ENCODE data around the gene SKI.

The SKI gene

DNA sequence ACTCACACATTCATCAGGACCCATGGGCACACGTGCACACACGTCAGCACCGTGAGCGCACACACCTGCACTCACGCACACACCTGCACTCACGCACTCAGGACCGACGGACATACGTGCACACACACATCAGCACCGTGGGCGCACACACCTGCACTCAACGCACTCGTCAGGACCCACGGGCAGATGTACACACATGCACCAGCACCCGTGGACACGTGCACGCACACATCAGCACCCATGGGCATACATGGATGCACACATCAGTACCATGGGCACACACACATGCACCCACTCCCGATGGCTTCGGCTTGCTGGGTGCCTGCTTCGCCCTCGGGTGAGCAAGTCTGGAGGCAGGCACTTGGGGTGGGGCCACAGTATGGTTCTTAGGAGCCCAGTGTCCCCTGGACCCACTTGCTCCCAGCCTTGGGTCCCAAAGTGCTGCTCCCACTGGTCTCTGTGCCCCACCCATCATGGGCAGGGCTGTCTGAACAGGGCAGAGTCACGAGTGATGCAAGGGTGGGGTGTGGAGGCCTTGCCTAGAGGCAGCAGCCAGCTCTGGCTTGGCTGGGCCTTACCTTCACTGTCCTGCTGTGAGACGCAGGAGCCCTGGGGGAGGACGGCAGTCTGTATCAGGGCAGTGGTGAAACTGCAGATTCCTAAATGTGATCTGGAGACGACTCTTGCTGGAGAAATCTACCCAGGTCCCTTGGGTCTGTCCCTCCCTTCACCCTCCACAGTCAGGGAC is 49.8 kb downstream of the SKI start:
- in situ Hi-C loops (cut with HindIII; ENCODE audit: low pct_ligation_motif_present, low pct_unique_long_range_greater_than_20kb, low sequenced_read_pairs), result no loop called here
- no peak for DNase-seq

GRCh38 chr1:2278591-2279209 is 50.6 kb downstream of the SKI start:
- in situ Hi-C loops (cut with HindIII; ENCODE audit: low pct_ligation_motif_present, low pct_unique_long_range_greater_than_20kb, low sequenced_read_pairs), result no loop called here

DNA sequence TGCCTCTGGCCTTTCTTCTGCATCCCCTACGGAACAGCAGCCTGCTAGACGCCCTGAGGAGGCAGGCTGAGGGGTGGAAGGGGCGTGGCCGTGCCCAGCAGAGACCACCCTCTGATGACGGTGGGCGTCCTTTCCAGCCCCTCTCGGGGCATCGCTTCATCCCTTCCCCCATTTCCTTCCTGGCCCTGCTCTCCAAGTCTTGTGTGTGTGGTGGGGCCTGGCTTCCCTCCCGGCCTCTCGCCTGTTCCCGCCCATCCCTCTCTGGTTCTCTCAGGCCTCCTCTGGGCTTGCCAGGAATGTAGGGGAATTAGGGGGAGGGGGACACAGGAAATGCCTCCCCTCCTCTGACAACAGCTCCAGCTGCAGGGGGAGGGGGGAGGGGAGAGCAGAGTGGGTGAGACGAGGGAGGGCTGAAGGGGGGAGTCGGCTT is 51.1 kb downstream of the SKI start:
- in situ Hi-C loops (cut with HindIII; ENCODE audit: low pct_ligation_motif_present, low pct_unique_long_range_greater_than_20kb, low sequenced_read_pairs), result no loop called here
- no peak for DNase-seq

More at GRCh38 chr1:2278591-2279209, 50.6 kb downstream of the SKI start:
- DNase-seq, result no peak

DNA sequence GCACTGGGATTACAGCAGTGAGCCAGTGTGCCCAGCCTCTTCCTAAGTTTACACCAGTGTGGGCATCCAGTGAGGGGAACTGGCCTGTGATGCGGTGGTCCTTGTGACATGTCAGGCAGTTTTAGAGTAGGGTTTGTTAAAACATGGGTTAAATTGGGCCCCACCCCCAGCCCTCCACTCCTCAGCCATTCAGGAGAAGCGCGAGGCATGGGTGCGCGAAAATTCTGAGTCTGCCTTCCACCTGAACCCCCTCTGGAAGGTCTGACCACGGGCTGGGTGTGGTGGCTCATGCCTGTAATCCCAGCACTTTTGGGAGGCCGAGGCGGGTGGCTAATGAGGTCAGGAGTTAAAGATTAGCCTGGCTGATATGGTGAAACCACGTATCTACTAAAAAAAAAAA is 51.7 kb downstream of the SKI start:
- in situ Hi-C loops (cut with HindIII; ENCODE audit: low pct_ligation_motif_present, low pct_unique_long_range_greater_than_20kb, low sequenced_read_pairs), result no loop called here
- DNase-seq, result no peak

GRCh38 chr1:2282556-2283270 is 54.6 kb downstream of the SKI start:
- in situ Hi-C loops (cut with HindIII; ENCODE audit: low pct_ligation_motif_present, low pct_unique_long_range_greater_than_20kb, low sequenced_read_pairs), result no loop called here
- no peak for DNase-seq

- in situ Hi-C loops (cut with HindIII; ENCODE audit: low pct_ligation_motif_present, low pct_unique_long_range_greater_than_20kb, low sequenced_read_pairs), result no loop called here
- DNase-seq, result no peak
Measured at GRCh38 chr1:2283371-2283990, 55.4 kb downstream of the SKI start.

DNA sequence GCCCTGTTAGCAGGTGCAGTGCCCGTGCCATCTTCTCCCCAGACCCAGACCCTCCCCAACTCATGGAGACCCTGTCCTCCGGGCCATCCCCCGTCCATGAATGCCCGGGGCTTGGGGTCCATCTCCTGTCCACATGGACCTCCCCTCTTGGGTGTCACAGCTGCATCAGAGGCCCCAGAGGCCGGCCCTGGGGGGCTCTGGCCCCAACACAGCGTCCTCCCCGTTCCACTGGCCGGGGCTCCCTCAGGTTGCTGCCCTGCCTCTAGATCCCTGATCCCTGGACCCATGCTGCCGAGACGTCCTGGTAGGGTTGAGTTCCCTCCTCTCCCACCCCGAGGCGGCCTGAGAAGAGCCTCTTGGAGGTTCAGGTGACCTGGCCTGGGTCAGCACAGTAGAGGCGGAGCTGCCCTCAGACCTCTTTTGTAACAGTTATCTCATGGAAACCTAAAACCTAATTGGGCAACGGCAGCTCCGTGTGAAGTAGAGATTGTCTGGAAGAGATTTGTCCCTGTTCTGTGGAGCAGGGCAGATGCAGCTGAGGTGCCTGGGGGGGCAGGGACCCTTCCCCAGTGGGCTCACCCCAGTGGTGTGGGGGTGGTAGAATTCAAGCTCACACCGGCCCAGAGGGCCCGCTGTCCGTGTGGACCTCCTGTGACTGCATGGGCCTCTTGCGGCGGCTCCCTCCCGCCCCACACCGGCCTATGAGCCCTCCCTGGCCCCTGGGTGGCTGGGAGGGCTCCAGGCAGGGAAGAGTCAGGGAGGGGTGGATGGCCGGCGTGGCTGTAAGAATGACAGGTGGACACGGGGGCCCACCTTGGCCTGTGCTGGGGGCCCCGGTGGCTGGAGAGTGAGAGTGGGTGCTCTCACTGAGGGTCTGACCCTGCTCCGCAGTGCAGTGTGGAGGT is 56.1 kb downstream of the SKI start:
- no peak for DNase-seq
- in situ Hi-C loops (cut with HindIII; ENCODE audit: low pct_ligation_motif_present, low pct_unique_long_range_greater_than_20kb, low sequenced_read_pairs), result no loop called here

DNA sequence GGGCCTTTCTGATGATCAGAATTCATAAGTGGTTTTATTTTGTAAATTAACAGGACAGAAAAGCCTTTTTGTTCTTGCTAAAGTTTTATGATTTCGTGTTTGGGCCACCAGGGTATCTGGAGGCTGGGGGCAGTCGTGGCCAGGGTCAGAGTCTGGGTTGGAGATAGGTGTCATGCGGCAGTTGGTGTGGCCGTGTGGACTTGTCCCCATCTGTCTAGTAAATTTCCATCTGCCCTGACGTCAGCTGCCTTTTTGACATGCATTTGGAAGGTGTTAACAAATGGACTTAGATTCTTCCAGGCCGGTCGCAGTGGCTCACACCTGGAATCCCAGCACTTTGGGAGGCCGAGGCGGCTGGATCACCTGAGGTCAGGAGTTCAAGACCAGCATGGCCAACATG is 56.8 kb downstream of the SKI start:
- DNase-seq, result no peak
- in situ Hi-C loops (cut with HindIII; ENCODE audit: low pct_ligation_motif_present, low pct_unique_long_range_greater_than_20kb, low sequenced_read_pairs), result no loop called here

- DNase-seq, result no peak
- in situ Hi-C loops (cut with HindIII; ENCODE audit: low pct_ligation_motif_present, low pct_unique_long_range_greater_than_20kb, low sequenced_read_pairs), result no loop called here
Measured at GRCh38 chr1:2286923-2287322, 58.8 kb downstream of the SKI start.

- in situ Hi-C loops (cut with HindIII; ENCODE audit: low pct_ligation_motif_present, low pct_unique_long_range_greater_than_20kb, low sequenced_read_pairs), result no loop called here
- DNase-seq, result no peak
Measured at GRCh38 chr1:2287649-2288048, 59.5 kb downstream of the SKI start.

- no peak for DNase-seq
- in situ Hi-C loops (cut with HindIII; ENCODE audit: low pct_ligation_motif_present, low pct_unique_long_range_greater_than_20kb, low sequenced_read_pairs), result no loop called here
Measured at GRCh38 chr1:2288311-2288710, 60.2 kb downstream of the SKI start.

DNA sequence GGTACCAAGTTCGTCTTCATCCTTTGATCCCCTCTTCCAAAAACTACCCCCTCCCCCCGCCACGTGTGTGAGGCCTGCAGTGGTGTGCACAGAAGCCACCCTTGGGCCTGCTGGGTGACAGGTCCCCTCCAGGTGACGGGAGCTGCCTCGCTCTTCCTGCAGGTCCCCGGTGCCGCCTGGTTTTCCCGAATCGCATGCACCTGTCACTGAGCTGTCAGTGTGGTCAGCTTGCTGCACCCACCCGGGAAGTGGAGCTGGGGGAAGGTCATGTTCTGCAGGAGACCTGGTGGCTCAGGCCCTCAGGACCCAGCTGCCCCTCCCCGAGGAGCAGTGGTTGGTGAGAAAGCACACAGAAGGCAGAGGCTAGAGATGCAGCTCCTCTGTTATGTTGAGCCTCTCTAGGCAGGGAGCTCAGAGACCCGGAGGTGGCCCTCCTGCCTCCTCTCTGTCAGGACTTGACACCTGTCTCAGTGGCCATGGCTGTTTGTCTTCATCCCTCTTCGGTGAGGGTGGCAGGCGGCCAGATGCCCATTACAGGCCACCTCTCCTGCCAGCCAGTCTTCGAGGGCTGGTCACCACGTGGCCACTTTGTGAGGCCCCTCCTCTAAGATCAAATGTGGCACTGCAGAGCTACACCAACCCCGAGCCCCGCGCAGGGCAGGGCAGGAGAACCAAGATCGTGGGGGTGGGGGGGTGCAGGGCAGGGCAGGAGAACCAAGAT is 60.9 kb downstream of the SKI start:
- in situ Hi-C loops (cut with HindIII; ENCODE audit: low pct_ligation_motif_present, low pct_unique_long_range_greater_than_20kb, low sequenced_read_pairs), result no loop called here
- DNase-seq, result no peak

DNA sequence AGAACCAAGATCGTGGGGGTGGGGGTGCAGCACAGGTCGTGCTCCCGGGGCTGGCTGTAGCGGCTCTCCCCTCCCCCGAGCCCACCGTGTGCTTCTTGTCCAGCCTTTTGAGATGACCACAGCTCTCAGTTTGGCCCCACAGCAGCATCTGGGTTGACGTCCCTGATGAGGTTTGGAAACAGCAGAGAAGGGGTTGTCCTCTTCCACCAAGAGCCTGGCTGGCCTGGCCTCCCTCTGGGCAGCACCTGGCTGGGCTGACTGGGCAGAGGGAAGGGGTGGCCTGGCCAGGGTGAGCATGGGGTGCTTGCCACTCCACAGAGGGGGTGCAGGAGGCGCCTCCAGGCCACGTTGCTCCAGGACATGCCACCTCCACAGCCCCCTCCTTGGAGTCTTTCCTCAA is 61.5 kb downstream of the SKI start:
- DNase-seq, result no peak

GRCh38 chr1:2290171-2290578 is 62.1 kb downstream of the SKI start:
- in situ Hi-C loops (cut with HindIII; ENCODE audit: low pct_ligation_motif_present, low pct_unique_long_range_greater_than_20kb, low sequenced_read_pairs), result no loop called here
- DNase-seq, result no peak

More for the DNA sequence above, 61.5 kb downstream of the SKI start:
- in situ Hi-C loops (cut with HindIII; ENCODE audit: low pct_ligation_motif_present, low pct_unique_long_range_greater_than_20kb, low sequenced_read_pairs), result no loop called here

- no peak for DNase-seq
- in situ Hi-C loops (cut with HindIII; ENCODE audit: low pct_ligation_motif_present, low pct_unique_long_range_greater_than_20kb, low sequenced_read_pairs), result no loop called here
Measured at GRCh38 chr1:2290595-2291510, 62.7 kb downstream of the SKI start.

DNA sequence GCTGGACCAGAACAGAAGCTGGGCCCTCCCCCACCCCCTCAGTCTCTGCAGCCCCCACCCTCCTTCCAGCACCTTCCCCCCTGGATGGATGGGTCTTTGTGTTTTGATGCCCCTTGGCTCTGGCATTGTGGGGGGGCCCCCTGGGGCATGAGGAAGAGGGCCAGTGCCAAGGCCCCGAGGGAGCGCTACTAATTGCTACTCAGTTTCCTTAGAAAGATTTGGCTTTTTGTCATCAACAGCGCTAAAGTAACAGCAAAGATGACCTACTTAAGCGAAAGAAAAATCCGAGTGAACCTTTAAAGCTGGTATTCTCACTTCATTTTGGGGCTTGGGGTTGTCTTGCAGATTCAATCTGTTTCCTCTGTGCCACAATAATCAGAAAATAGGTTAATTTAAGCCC is 63.5 kb downstream of the SKI start:
- no peak for DNase-seq
- in situ Hi-C loops (cut with HindIII; ENCODE audit: low pct_ligation_motif_present, low pct_unique_long_range_greater_than_20kb, low sequenced_read_pairs), result no loop called here

All from ACHN (cell line).